Stomach (tissue), 4 donors: ENCODE results near the gene SEMA6A.

Source experiments
- CTCF ChIP-seq, 7 experiments: fragments of 450-650 bp in 4 of 7; fragments of 200-600 bp in 3 of 7; sonication (generic) in 3 of 7; IDR thresholded peaks; one replicate each; pipeline ENCODE4 v1.5.1; 2016 to 2019; ENCODE audit warnings: antibody characterized with exemption in 7 of 7, control low read depth in 2 of 7, mild to moderate bottlenecking in 1 of 7
- EP300 ChIP-seq: sonication (generic); formaldehyde crosslinking; IDR thresholded peaks from one replicate; pipeline ENCODE4 v1.6.1; 2017; ENCODE audit warnings: antibody characterized with exemption
- POLR2A ChIP-seq, 4 donors: fragments of 450-650 bp; IDR thresholded peaks; one replicate each; pipeline ENCODE4 v1.6.1; 2016; ENCODE audit warnings: antibody characterized with exemption in 4 of 4, control low read depth in 2 of 4, mild to moderate bottlenecking in 1 of 4, moderate library complexity in 1 of 4
- POLR2AphosphoS5 ChIP-seq, 3 donors: sonication (generic); formaldehyde crosslinking; IDR thresholded peaks; one replicate each; pipeline ENCODE4 v1.6.1; 2016; ENCODE audit warnings: antibody characterized with exemption in 3 of 3

GRCh38 chr5:116421080-116421629, 153.5 kb downstream of the SEMA6A start:
- TF ChIP-seq CTCF (IDR thresholded peaks at IDR 0.05) = no peak
- TF ChIP-seq EP300 = no peak
- no peak for TF ChIP-seq POLR2AphosphoS5 (IDR thresholded peaks at IDR 0.05)
- TF ChIP-seq POLR2A (IDR thresholded peaks at IDR 0.05) = no peak
